GM19240 (cell line): ENCODE results near the gene ALOXE3.
A peak's percentile ranks its signal among the peaks of the same experiment; 100 is the strongest.
"Not testable (repeated sequence)": the region's sequence is repeated elsewhere in the genome, so short reads cannot be mapped to it uniquely, and the experiment has no call there.

ENCODE experiments used
- DNase-seq: peaks from one replicate; pipeline ENCODE4 v3.0.0; 2011; ENCODE audit warnings: low spot score; ENCODE audit not compliant: insufficient read length

ALOXE3 gene

GRCh38 chr17:8072729-8073461 lies 45.4 kb downstream of the ALOXE3 start:
- DNase-seq: no peak

GRCh38 chr17:8072341-8072728 lies 46.0 kb downstream of the ALOXE3 start:
- no peak for DNase-seq

- DNase-seq: no peak
Measured at GRCh38 chr17:8071496-8071895, 46.8 kb downstream of the ALOXE3 start.

GRCh38 chr17:8069587-8069860 lies 48.8 kb downstream of the ALOXE3 start:
- DNase-seq: no peak

- no peak for DNase-seq
Measured at GRCh38 chr17:8068736-8069586, 49.4 kb downstream of the ALOXE3 start.

GRCh38 chr17:8067806-8068205 lies 50.5 kb downstream of the ALOXE3 start:
- no peak for DNase-seq

GRCh38 chr17:8066841-8067775 lies 51.2 kb downstream of the ALOXE3 start:
- no peak for DNase-seq

GRCh38 chr17:8064561-8065019 lies 53.7 kb downstream of the ALOXE3 start:
- DNase-seq: no peak

- no peak for DNase-seq
Measured at GRCh38 chr17:8063761-8064534, 54.4 kb downstream of the ALOXE3 start.

- DNase-seq: no peak
Measured at GRCh38 chr17:8062807-8063483, 55.4 kb downstream of the ALOXE3 start.

GRCh38 chr17:8062435-8062806 lies 55.9 kb downstream of the ALOXE3 start:
- DNase-seq: no peak

- DNase-seq: not testable (repeated sequence)
Measured at GRCh38 chr17:8061851-8062250, 56.5 kb downstream of the ALOXE3 start.

- DNase-seq: peak; percentile 60
Measured at GRCh38 chr17:8060274-8060673, 58.0 kb downstream of the ALOXE3 start.

GRCh38 chr17:8059131-8059530 lies 59.2 kb downstream of the ALOXE3 start:
- DNase-seq: no peak

GRCh38 chr17:8057691-8058114 lies 60.6 kb downstream of the ALOXE3 start:
- peak; percentile 69 for DNase-seq

- DNase-seq: no peak
Measured at GRCh38 chr17:8056976-8057625, 61.2 kb downstream of the ALOXE3 start.

- no peak for DNase-seq
Measured at GRCh38 chr17:8056232-8056975, 61.9 kb downstream of the ALOXE3 start.

GRCh38 chr17:8055851-8056231 lies 62.5 kb downstream of the ALOXE3 start:
- no peak for DNase-seq

GRCh38 chr17:8053600-8053999 lies 64.7 kb downstream of the ALOXE3 start:
- DNase-seq: no peak
